ENCODE measurements around the gene ZNF599. TPM values are rescaled to one million over a fixed set of nuclear protein-coding genes. Genes with fewer than 3 reads are reported as not detected.

The ZNF599 gene
- total RNA-seq, 1 experiment from 2014 or later: 2.2 TPM

- DNase-seq (ENCODE audit: low read depth, low spot score) (no peak), ATAC-seq (no peak)
- BruUV-seq (replicated peaks): no TSS peak
- RAD21 ChIA-PET (ENCODE audit: low non-redundant PET in 1 of 2, low total read pairs in 2 of 2, uncharacterized antibody in 2 of 2, unreplicated experiment in 2 of 2): no interaction called here
- H3K9me2 ChIP-seq (ENCODE audit: insufficient read depth): no peaks in the 10 kb centered on the region
- H3K27ac ChIP-seq (ENCODE audit: low read depth, low read length): no peak overlapping the region
- no peaks in the 10 kb centered on the region for H3K27me3 ChIP-seq (ENCODE audit: insufficient read depth, low read length)
- H3K4me1 ChIP-seq (ENCODE audit: control insufficient read depth in 1 of 2, insufficient read depth in 2 of 2, low read length in 2 of 2): 0 out of 4 replicates have a peak, but pooled peaks cover 0 to 4% of the 10 kb centered on the region in 2 experiments
- H4K20me1 ChIP-seq (ENCODE audit: insufficient read depth): no peaks in the 10 kb centered on the region
- H3K4me2 ChIP-seq (ENCODE audit: low read length): no peak overlapping the region
- POLR2A ChIA-PET: no interaction called here
- no peaks in the 10 kb centered on the region for H3K79me2 ChIP-seq (ENCODE audit: insufficient read depth, low read length)
- no peak overlapping the region for H3K9ac ChIP-seq (ENCODE audit: low read length)
- no peak overlapping the region for H2AFZ ChIP-seq (ENCODE audit: low read depth, low read length, poor library complexity, severe bottlenecking)
- H3K9me3 ChIP-seq (ENCODE audit: control insufficient read depth in 1 of 2, insufficient read depth in 1 of 2, low read depth in 1 of 2, low read length in 2 of 2): peaks cover 13 to 19% of the 10 kb centered on the region in 2 experiments; a peak in 2 of 4 replicates
- intact Hi-C loops (cut with micrococcal nuclease): no loop called here
- TF ChIP-seq ELF1 (IDR thresholded peaks at IDR 0.05; ENCODE audit: borderline replicate concordance, low read depth) (no peak), SIN3A (IDR thresholded peaks at IDR 0.05; ENCODE audit: low read depth) (no peak), ZFX (IDR thresholded peaks at IDR 0.05) (no peak), CBX3 (IDR thresholded peaks at IDR 0.05; ENCODE audit: low read depth) (no peak), REST (IDR thresholded peaks at IDR 0.05; ENCODE audit: low read depth) (no peak), ZNF274 (IDR thresholded peaks at IDR 0.05; ENCODE audit: low read depth, low read length) (no peak), CTCF (IDR thresholded peaks at IDR 0.05 in 2 of 3, conservative IDR thresholded peaks at IDR 0.05 in 1 of 3; ENCODE audit: borderline replicate concordance in 1 of 3, insufficient read depth in 1 of 3, low read depth in 2 of 3, low read length in 2 of 3) (no peak), EGR1 (IDR thresholded peaks at IDR 0.05; ENCODE audit: low read depth) (no peak), EZH2 (IDR thresholded peaks at IDR 0.05) (no peak), TCF7L2 (IDR thresholded peaks at IDR 0.05; ENCODE audit: borderline replicate concordance, extremely low read depth, insufficient read depth, insufficient read length) (no peak), ZBTB33 (IDR thresholded peaks at IDR 0.05; ENCODE audit: extremely low read depth, insufficient replicate concordance, low read length) (no peak), RAD21 (IDR thresholded peaks at IDR 0.05; ENCODE audit: low read depth) (no peak), EZH2phosphoT487 (IDR thresholded peaks at IDR 0.05; ENCODE audit: borderline replicate concordance) (no peak), SRF (IDR thresholded peaks at IDR 0.05; ENCODE audit: low read depth) (no peak), CEBPB (IDR thresholded peaks at IDR 0.05; ENCODE audit: low read depth) (no peak), POLR2AphosphoS5 (IDR thresholded peaks at IDR 0.05; ENCODE audit: low read depth, low read length) (no peak), SP1 (IDR thresholded peaks at IDR 0.05; ENCODE audit: low read depth) (no peak), MAX (IDR thresholded peaks at IDR 0.05) (no peak), YY1 (IDR thresholded peaks at IDR 0.05; ENCODE audit: extremely low read depth, insufficient replicate concordance, low read depth, low read length) (no peak)
- CTCF ChIA-PET: no interaction called here
- no peaks in the 10 kb centered on the region for H3K36me3 ChIP-seq (ENCODE audit: control insufficient read depth in 1 of 2, insufficient read depth in 2 of 2, low read length in 2 of 2)
- H3K4me3 ChIP-seq (replicated peaks in 1 of 2; ENCODE audit: low read depth in 1 of 2, low read length in 2 of 2): no peak overlapping the region
These were observed 35.6 kb upstream of the ZNF599 start for GRCh38 chr19:34808566-34808965.
